Measurements from ENCODE around the gene PDLIM3.

Gene PDLIM3

DNA sequence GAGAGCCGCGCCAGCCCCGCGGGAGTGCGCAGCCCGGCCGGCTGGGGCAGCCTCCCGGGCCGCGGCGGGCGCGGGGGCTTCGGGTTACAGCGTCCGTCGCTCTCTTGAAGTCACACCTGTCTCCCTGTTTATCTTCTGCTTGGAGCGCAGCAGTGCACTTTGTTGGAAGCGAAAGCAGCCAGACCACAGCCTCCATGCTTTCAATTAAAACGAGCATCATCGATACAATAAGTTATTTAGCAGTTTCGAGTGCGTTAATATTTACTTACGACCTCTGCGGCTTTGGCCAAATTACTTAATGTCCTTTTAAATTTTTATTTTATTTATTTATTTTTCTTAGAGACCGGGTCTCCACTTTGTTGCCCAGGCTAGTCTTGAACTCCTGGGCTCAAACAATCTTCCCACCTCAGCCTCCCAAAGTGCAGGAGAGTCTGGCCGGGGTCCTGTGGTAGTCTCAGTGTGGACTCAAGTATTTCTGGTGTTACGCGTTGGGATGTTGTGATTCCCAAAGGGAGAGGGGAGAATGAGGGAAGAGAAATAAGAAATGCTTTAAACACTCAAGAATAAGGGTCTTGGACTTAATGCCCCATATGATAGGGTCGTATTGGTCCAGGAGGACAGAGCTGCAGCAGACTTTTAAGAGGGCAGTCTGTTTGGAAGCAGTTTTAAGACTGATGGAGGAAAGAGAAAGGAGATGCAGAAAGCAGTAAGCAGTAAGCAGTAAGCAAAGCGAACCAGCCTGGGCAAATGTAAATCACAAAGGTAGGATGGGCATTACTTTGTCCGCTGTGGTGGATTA is 504 bp upstream of the PDLIM3 start:
- no peak overlapping the region for H3K27ac ChIP-seq (replicated peaks)
- no peak for DNase-seq (ENCODE audit: low read depth in 1 of 2, low spot score in 1 of 2)
- TF ChIP-seq, protein P1, sequence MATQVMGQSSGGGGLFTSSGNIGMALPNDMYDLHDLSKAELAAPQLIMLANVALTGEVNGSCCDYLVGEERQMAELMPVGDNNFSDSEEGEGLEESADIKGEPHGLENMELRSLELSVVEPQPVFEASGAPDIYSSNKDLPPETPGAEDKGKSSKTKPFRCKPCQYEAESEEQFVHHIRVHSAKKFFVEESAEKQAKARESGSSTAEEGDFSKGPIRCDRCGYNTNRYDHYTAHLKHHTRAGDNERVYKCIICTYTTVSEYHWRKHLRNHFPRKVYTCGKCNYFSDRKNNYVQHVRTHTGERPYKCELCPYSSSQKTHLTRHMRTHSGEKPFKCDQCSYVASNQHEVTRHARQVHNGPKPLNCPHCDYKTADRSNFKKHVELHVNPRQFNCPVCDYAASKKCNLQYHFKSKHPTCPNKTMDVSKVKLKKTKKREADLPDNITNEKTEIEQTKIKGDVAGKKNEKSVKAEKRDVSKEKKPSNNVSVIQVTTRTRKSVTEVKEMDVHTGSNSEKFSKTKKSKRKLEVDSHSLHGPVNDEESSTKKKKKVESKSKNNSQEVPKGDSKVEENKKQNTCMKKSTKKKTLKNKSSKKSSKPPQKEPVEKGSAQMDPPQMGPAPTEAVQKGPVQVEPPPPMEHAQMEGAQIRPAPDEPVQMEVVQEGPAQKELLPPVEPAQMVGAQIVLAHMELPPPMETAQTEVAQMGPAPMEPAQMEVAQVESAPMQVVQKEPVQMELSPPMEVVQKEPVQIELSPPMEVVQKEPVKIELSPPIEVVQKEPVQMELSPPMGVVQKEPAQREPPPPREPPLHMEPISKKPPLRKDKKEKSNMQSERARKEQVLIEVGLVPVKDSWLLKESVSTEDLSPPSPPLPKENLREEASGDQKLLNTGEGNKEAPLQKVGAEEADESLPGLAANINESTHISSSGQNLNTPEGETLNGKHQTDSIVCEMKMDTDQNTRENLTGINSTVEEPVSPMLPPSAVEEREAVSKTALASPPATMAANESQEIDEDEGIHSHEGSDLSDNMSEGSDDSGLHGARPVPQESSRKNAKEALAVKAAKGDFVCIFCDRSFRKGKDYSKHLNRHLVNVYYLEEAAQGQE (IDR thresholded peaks at IDR 0.05; ENCODE audit: insufficient replicate concordance, low read depth), result no peak
- no peak for TF ChIP-seq SPI1 (IDR thresholded peaks at IDR 0.05; ENCODE audit: borderline replicate concordance, low read depth)
- TF ChIP-seq GABPA (IDR thresholded peaks at IDR 0.05; ENCODE audit: low read depth), result no peak
- TF ChIP-seq, protein P2, sequence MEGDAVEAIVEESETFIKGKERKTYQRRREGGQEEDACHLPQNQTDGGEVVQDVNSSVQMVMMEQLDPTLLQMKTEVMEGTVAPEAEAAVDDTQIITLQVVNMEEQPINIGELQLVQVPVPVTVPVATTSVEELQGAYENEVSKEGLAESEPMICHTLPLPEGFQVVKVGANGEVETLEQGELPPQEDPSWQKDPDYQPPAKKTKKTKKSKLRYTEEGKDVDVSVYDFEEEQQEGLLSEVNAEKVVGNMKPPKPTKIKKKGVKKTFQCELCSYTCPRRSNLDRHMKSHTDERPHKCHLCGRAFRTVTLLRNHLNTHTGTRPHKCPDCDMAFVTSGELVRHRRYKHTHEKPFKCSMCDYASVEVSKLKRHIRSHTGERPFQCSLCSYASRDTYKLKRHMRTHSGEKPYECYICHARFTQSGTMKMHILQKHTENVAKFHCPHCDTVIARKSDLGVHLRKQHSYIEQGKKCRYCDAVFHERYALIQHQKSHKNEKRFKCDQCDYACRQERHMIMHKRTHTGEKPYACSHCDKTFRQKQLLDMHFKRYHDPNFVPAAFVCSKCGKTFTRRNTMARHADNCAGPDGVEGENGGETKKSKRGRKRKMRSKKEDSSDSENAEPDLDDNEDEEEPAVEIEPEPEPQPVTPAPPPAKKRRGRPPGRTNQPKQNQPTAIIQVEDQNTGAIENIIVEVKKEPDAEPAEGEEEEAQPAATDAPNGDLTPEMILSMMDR (IDR thresholded peaks at IDR 0.05; ENCODE audit: insufficient read depth, low read length), result no peak
- no peak for TF ChIP-seq POLR2AphosphoS5 (IDR thresholded peaks at IDR 0.05; ENCODE audit: low read depth)
- H3K27me3 ChIP-seq (ENCODE audit: insufficient read depth, poor library complexity, severe bottlenecking), result peaks cover 39% of the 10 kb centered on the region
- no peak overlapping the region for H3K4me3 ChIP-seq (replicated peaks; ENCODE audit: insufficient read depth, low read length)

DNA sequence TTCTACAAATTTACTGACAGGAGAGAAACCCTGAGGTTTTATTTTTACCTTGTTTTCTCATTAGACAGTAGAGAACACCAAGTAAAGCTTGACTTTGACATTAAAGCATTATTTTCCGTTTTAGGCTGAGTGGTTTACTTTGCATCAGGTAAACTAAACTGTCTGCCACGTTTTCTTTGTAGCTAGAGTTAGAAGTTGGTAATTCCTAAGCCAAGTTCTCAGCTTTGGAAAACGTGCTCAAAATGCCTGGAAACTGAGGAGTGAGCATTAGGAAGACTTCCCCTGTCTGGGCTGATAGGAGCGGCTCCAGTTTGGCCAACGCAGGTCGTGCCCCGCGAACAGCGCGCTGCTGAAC is 819 bp downstream of the PDLIM3 start:
- DNase-seq (ENCODE audit: low read depth in 1 of 2, low spot score in 1 of 2), result no peak
- Histone ChIP-seq H3K27me3 (ENCODE audit: insufficient read depth, poor library complexity, severe bottlenecking) (peaks cover 39% of the 10 kb centered on the region), H3K4me3 (replicated peaks; ENCODE audit: insufficient read depth, low read length) (no peak overlapping the region), H3K27ac (replicated peaks) (no peak overlapping the region)
- no peak for TF ChIP-seq SPI1 (IDR thresholded peaks at IDR 0.05; ENCODE audit: borderline replicate concordance, low read depth)
- TF ChIP-seq POLR2AphosphoS5 (IDR thresholded peaks at IDR 0.05; ENCODE audit: low read depth), result no peak
- TF ChIP-seq GABPA (IDR thresholded peaks at IDR 0.05; ENCODE audit: low read depth), result no peak
- TF ChIP-seq, protein P1 (IDR thresholded peaks at IDR 0.05; ENCODE audit: insufficient replicate concordance, low read depth), result no peak
- TF ChIP-seq, protein P2 (IDR thresholded peaks at IDR 0.05; ENCODE audit: insufficient read depth, low read length), result no peak

DNA sequence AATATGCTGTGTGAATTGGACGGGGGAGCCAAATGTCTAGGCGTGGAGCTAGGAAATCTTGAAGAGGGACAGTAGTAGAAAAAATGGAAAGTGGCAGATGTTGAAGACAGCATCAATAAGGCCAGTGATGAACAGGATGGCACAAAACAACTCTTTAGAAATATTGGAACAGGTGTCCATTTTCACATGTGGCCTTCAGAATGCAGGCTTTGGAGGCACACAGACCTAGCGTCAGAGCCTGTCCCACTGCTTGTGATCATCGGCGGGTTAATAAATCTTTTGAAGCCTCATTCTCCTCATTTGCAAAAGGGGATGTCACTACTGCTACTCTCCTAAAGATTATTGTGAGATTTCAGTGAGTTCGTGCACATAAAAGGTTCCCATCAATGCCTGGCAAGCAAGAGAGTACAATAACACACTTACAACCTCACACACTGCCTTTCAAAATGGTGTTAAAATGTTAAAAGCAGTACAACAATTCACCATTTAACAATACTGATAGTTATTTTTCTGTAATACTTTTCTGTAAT is 2.4 kb downstream of the PDLIM3 start:
- peaks cover 37% of the 10 kb centered on the region for H3K27me3 ChIP-seq (ENCODE audit: insufficient read depth, poor library complexity, severe bottlenecking)
- H3K27ac ChIP-seq (replicated peaks), result no peak overlapping the region
- TF ChIP-seq GABPA (IDR thresholded peaks at IDR 0.05; ENCODE audit: low read depth), result no peak
- TF ChIP-seq, protein P1 (IDR thresholded peaks at IDR 0.05; ENCODE audit: insufficient replicate concordance, low read depth), result no peak
- TF ChIP-seq, protein P2 (IDR thresholded peaks at IDR 0.05; ENCODE audit: insufficient read depth, low read length), result no peak
- no peak for TF ChIP-seq SPI1 (IDR thresholded peaks at IDR 0.05; ENCODE audit: borderline replicate concordance, low read depth)
- TF ChIP-seq POLR2AphosphoS5 (IDR thresholded peaks at IDR 0.05; ENCODE audit: low read depth), result no peak
- no peak overlapping the region for H3K4me3 ChIP-seq (replicated peaks; ENCODE audit: insufficient read depth, low read length)
- no peak for DNase-seq (ENCODE audit: low read depth in 1 of 2, low spot score in 1 of 2)
